ENCODE data around the gene KRTAP5-4. TPM values are rescaled to one million over a fixed set of nuclear protein-coding genes. Genes with fewer than 3 reads are reported as not detected.

The KRTAP5-4 gene
- total RNA-seq, 4 donors from 2014 or later: not detected

DNA sequence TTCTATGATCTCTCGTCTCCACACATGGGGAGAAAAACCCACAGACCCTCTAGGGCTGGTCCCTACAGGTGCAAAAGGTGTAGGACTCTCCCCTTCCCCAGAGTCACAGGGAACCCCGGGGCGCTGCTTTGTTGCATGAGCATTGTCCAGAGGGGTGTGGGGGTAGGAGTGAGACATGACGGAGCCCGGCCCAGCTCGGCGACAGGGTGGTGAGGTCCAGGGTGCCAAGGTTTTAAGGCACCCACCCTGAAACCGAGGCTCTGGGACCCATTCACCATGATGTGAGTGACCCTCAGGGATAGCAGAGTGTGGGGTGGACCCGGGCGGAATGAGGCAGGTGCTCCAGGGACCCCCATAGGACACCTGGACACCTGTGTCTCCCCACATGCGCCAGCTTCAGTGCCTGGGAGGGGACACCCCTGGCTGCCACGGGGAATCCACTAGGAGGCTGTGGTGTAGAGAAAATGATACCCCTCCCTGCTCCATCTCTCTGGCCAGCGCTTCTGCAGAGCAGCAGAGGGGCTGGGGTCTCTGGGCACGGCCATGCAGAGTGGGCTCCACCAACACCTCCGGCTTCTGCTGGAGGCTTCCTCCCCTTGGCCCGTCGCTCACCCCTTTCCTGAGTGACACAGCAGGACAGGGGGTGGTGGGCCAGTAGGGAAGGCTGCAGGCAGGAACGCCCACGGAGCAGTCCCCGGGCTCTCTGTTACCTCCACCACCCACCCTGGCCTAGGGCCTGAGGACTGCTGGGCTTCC lies 22.8 kb upstream of the KRTAP5-4 start:
- ATAC-seq: no peak
- Histone ChIP-seq H3K27me3 (peaks cover 38% of the 10 kb centered on the region), H3K4me1 (no peaks in the 10 kb centered on the region), H3K9me3 (no peaks in the 10 kb centered on the region), H3K27ac (no peak overlapping the region), H3K4me3 (no peak overlapping the region), H3K36me3 (no peaks in the 10 kb centered on the region)
- no CpG with 5 or more reads among the region's 20 CpGs for WGBS, 2 donors (ENCODE audit: low coverage in 1 of 2)
- TF ChIP-seq POLR2A (IDR thresholded peaks at IDR 0.05) (no peak), EP300 (IDR thresholded peaks at IDR 0.05) (no peak), POLR2AphosphoS5 (IDR thresholded peaks at IDR 0.05) (no peak)
- TF ChIP-seq, protein P1, sequence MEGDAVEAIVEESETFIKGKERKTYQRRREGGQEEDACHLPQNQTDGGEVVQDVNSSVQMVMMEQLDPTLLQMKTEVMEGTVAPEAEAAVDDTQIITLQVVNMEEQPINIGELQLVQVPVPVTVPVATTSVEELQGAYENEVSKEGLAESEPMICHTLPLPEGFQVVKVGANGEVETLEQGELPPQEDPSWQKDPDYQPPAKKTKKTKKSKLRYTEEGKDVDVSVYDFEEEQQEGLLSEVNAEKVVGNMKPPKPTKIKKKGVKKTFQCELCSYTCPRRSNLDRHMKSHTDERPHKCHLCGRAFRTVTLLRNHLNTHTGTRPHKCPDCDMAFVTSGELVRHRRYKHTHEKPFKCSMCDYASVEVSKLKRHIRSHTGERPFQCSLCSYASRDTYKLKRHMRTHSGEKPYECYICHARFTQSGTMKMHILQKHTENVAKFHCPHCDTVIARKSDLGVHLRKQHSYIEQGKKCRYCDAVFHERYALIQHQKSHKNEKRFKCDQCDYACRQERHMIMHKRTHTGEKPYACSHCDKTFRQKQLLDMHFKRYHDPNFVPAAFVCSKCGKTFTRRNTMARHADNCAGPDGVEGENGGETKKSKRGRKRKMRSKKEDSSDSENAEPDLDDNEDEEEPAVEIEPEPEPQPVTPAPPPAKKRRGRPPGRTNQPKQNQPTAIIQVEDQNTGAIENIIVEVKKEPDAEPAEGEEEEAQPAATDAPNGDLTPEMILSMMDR (IDR thresholded peaks at IDR 0.05): no peak

DNA sequence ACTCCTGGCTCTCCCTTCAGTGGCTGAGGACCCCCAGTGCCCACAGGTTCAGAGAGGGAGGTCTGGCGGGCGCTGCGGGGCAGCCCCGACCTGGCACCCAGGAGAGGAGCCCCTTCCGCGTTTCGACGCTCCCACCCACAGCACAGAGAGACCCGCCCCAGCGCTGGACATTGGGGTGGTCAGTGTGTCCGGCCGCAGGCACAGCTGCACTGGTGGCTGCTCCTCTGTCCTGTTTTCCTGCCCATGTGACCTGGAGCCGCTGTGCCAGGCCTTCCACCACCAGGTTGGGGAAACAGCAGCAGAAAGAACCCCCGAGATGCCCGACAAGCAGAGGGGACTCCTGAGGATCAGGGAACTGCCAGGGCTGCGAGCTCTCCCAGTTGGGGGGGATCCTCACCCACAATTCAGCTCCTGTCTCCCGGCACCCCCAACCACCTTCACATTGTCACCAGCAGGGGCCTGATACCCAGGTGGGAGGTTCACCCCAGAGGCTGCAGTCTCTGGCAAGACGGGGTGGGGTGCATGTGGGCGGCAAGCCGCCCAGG lies 21.3 kb upstream of the KRTAP5-4 start:
- ATAC-seq: no peak
- H3K27ac ChIP-seq: no peak overlapping the region
- no peaks in the 10 kb centered on the region for H3K4me1 ChIP-seq
- peaks cover 54% of the 10 kb centered on the region for H3K27me3 ChIP-seq
- no peaks in the 10 kb centered on the region for H3K36me3 ChIP-seq
- no peaks in the 10 kb centered on the region for H3K9me3 ChIP-seq
- TF ChIP-seq, protein P1 (IDR thresholded peaks at IDR 0.05): no peak
- TF ChIP-seq POLR2A (IDR thresholded peaks at IDR 0.05) (no peak), EP300 (IDR thresholded peaks at IDR 0.05) (no peak), POLR2AphosphoS5 (IDR thresholded peaks at IDR 0.05) (no peak)
- no peak overlapping the region for H3K4me3 ChIP-seq
- 85 to 100% methylated on average over 1 to 3 of the region's 20 CpGs for WGBS, 2 donors (ENCODE audit: low coverage in 1 of 2)

DNA sequence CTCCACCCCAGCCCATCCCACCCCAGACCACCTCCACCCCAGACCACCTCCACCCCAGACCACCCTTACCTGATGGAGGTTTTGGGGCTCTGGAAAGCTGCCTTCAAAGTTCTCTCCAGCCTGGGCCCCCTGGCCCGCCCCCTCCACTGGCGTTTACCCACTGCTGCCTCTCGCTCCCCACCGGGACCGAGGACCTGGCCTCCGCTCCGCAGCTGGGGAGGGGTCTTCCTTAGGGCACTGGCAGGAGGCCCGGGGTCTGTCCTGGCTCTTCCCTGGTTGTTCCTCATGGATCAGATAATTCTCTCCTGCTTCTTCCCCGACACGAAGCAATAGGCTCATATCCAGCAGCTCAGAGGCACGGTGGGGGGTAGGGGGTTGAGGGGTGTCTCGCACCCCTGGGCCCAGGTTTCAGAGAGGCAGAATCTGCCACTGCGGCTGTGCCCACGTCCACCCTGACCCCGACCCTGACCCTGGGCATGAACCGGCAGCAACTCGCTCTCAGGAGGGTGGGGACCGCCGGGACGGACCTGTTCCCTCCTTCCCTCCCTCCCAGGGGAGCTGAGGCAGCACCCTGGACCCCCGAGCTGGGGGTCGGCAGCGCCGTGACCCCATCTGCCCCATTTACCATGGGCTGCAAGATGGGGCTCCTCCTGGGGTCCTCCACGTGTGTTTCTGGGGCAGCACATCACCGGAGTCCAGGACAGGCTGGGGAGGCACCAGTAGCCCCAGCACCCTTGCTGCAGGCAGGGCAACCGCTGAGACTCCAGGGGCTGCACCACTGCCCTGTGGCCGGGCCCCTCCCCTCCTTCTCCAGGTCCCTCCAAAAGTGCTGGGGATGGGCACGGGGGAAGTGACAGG lies 20.6 kb upstream of the KRTAP5-4 start:
- TF ChIP-seq EP300 (IDR thresholded peaks at IDR 0.05): no peak
- no peak for TF ChIP-seq POLR2A (IDR thresholded peaks at IDR 0.05)
- no peak for TF ChIP-seq POLR2AphosphoS5 (IDR thresholded peaks at IDR 0.05)
- TF ChIP-seq, protein P1 (IDR thresholded peaks at IDR 0.05): no peak
- Histone ChIP-seq H3K9me3 (no peaks in the 10 kb centered on the region), H3K27ac (no peak overlapping the region), H3K27me3 (peaks cover 57% of the 10 kb centered on the region), H3K4me1 (no peaks in the 10 kb centered on the region), H3K4me3 (no peak overlapping the region), H3K36me3 (no peaks in the 10 kb centered on the region)
- whole genome bisulfite sequencing, 2 donors (ENCODE audit: low coverage in 1 of 2): 60 to 65% methylated on average over 2 to 4 of the region's 29 CpGs
- no peak for ATAC-seq

DNA sequence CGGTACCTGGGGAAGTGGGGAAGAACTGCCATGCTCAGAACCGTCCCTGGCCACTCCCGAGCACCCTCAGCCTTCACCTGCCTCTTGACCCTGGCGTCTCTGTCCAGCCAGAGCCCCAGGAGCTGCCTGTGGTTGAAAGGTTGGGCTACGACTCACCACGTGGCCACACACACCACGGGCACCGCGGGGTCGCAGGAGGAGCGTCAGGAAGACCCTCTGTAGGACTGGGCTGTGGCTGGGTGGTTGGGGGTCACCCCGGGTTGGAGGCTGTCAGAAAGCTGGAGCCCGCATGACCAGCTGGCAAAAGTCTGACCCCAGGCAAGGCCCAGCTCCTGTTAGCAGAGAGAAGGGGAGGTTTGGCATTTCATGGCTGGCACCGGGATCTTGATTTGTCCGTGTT lies 19.2 kb upstream of the KRTAP5-4 start:
- no peak for ATAC-seq
- H3K36me3 ChIP-seq: no peaks in the 10 kb centered on the region
- WGBS, 2 donors (ENCODE audit: low coverage in 1 of 2): 90% methylated on average over 2 of the region's 15 CpGs; no CpG with 5 or more reads in 1 of the 2 donors
- no peaks in the 10 kb centered on the region for H3K4me1 ChIP-seq
- H3K27me3 ChIP-seq: peaks cover 68% of the 10 kb centered on the region
- TF ChIP-seq POLR2AphosphoS5 (IDR thresholded peaks at IDR 0.05) (no peak), EP300 (IDR thresholded peaks at IDR 0.05) (no peak), POLR2A (IDR thresholded peaks at IDR 0.05) (no peak)
- TF ChIP-seq, protein P1 (IDR thresholded peaks at IDR 0.05): no peak
- H3K27ac ChIP-seq: no peak overlapping the region
- H3K4me3 ChIP-seq: no peak overlapping the region
- H3K9me3 ChIP-seq: no peaks in the 10 kb centered on the region
